ENCODE measurements around the gene MGAT5B. TPM values are rescaled to one million over a fixed set of nuclear protein-coding genes. Genes with fewer than 3 reads are reported as not detected.

Gene MGAT5B
- total and polyA plus RNA-seq, 4 donors, result 0.28 to 0.67 (median 0.46) TPM

DNA sequence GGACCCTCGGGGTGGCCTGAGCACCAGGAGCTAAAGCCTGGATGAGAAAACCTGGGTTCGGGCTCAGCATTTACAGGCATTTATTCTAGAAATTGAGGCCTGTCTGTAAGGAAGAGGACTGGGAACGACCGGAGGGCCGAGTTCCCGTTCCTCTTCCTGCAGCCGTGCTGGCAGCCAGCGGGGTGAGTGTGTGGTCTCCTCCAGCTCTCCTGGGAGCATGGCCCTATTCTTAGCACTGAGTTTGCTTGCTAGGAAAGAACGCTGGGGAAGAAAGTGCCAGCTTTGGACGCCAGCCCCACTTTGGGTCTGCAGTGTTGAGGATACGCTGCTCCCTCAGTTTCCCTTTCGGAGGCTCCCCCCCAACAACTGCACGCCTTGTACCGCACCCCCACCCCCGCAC lies 49.6 kb downstream of the MGAT5B start:
- TF ChIP-seq, protein P1, sequence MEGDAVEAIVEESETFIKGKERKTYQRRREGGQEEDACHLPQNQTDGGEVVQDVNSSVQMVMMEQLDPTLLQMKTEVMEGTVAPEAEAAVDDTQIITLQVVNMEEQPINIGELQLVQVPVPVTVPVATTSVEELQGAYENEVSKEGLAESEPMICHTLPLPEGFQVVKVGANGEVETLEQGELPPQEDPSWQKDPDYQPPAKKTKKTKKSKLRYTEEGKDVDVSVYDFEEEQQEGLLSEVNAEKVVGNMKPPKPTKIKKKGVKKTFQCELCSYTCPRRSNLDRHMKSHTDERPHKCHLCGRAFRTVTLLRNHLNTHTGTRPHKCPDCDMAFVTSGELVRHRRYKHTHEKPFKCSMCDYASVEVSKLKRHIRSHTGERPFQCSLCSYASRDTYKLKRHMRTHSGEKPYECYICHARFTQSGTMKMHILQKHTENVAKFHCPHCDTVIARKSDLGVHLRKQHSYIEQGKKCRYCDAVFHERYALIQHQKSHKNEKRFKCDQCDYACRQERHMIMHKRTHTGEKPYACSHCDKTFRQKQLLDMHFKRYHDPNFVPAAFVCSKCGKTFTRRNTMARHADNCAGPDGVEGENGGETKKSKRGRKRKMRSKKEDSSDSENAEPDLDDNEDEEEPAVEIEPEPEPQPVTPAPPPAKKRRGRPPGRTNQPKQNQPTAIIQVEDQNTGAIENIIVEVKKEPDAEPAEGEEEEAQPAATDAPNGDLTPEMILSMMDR (IDR thresholded peaks at IDR 0.05; ENCODE audit: control extremely low read depth, extremely low read depth), result no peak
- H3K36me3 ChIP-seq (ENCODE audit: control insufficient read depth in 4 of 4, insufficient read depth in 4 of 4, low read length in 4 of 4), result no peaks in the 10 kb centered on the region

DNA sequence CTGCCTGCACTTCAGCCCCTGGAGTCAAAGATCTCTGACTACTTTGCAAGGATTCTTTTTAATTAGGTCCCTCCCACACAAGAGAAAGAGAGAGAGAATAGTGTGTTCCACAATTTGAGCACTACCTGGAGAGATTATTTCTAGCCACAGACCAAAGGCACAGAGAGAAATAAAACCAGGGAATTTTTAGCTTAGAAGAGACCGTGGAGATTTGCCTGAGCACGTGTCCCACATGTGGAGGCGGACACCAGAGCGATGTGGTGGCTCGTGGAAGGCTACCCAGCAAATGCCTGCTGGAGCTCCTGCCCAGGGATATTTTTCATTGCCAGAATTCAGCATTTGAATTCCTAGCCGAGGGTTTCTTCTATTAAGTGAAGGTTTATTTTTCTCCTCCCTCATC lies 50.6 kb downstream of the MGAT5B start:
- Histone ChIP-seq H3K27me3 (ENCODE audit: control insufficient read depth in 3 of 3, insufficient read depth in 3 of 3, low read length in 2 of 3) (peaks cover 0 to 12% (median 0%) of the 10 kb centered on the region in 3 donors), H3K4me1 (ENCODE audit: control insufficient read depth in 5 of 5, insufficient read depth in 5 of 5, low read length in 5 of 5) (peaks cover 0 to 1% (median 0%) of the 10 kb centered on the region in 5 donors), H3K27ac (ENCODE audit: low read depth in 1 of 2, low read length in 1 of 2) (no peak overlapping the region), H3K9ac (ENCODE audit: insufficient read depth in 1 of 2, low read length in 2 of 2) (no peak overlapping the region), H3K4me3 (no peak overlapping the region), H3K9me3 (ENCODE audit: control insufficient read depth in 4 of 4, insufficient read depth in 3 of 4, low read length in 3 of 4) (no peaks in the 10 kb centered on the region), H3K36me3 (ENCODE audit: control insufficient read depth in 4 of 4, insufficient read depth in 4 of 4, low read length in 4 of 4) (no peaks in the 10 kb centered on the region)
- TF ChIP-seq, protein P1 (IDR thresholded peaks at IDR 0.05; ENCODE audit: control extremely low read depth, extremely low read depth), result no peak
- ATAC-seq (ENCODE audit: insufficient read depth, low FRiP score) (no peak), DNase-seq (no peak)
- WGBS, 2 donors, result 84 to 85% methylated on average over 6 of the region's 6 CpGs

More for the DNA sequence above, 49.6 kb downstream of the MGAT5B start:
- ATAC-seq (ENCODE audit: insufficient read depth, low FRiP score) (no peak), DNase-seq (no peak)
- WGBS, 2 donors, result 52 to 70% methylated on average over 15 of the region's 15 CpGs
- Histone ChIP-seq H3K4me3 (no peak overlapping the region), H3K27ac (ENCODE audit: low read depth in 1 of 2, low read length in 1 of 2) (no peak overlapping the region), H3K4me1 (ENCODE audit: control insufficient read depth in 5 of 5, insufficient read depth in 5 of 5, low read length in 5 of 5) (peaks cover 0 to 1% (median 0%) of the 10 kb centered on the region in 5 donors), H3K9me3 (ENCODE audit: control insufficient read depth in 4 of 4, insufficient read depth in 3 of 4, low read length in 3 of 4) (no peaks in the 10 kb centered on the region), H3K9ac (ENCODE audit: insufficient read depth in 1 of 2, low read length in 2 of 2) (no peak overlapping the region), H3K27me3 (ENCODE audit: control insufficient read depth in 3 of 3, insufficient read depth in 3 of 3, low read length in 2 of 3) (peaks cover 0 to 9% (median 0%) of the 10 kb centered on the region in 3 donors)

DNA sequence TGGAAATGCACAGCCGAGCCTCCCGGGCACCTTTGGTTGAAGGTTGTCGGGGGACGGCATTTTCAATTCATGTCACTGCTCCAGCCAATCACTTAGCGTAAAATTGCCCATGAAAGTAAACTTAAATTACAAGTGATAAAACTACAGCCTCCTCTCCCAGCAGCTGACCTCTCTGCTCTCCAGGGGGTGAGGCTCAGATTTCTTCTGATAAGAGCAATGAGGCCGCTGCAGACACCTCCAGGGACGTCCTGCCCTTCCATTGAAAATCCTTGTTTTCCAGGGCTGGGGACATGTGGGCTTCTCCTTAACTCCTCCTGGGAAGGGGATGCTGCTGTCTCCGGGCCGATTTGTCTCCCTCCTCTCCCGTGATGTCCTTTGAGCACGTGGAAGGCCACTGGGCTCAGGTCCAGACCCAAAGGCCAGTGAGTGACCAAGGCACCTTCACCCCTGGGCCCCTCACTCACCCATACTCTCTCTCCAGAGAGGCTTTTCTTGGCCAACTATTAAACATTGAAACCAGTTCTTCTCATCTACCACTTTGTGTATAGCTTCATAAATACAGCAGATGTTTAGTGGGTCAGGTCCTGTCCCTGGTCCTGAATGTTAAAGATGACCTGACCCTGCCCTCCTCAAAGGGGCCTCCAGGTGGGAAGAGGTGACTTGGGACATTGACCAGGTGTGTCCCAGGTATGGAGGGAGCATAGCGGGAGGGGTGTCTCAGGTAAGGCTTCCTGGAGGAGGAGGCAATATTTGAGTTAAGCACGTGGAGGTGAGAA lies 52.3 kb downstream of the MGAT5B start:
- DNase-seq, result no peak
- H3K4me1 ChIP-seq (ENCODE audit: control insufficient read depth in 5 of 5, insufficient read depth in 5 of 5, low read length in 5 of 5), result peaks cover 0 to 4% (median 0%) of the 10 kb centered on the region in 5 donors
- no peaks in the 10 kb centered on the region for H3K9me3 ChIP-seq (ENCODE audit: control insufficient read depth in 4 of 4, insufficient read depth in 3 of 4, low read length in 3 of 4)
- no peak for ATAC-seq (ENCODE audit: insufficient read depth, low FRiP score)
- no peak overlapping the region for H3K4me3 ChIP-seq
- H3K9ac ChIP-seq (ENCODE audit: insufficient read depth in 1 of 2, low read length in 2 of 2), result no peak overlapping the region
- TF ChIP-seq, protein P1 (IDR thresholded peaks at IDR 0.05; ENCODE audit: control extremely low read depth, extremely low read depth), result no peak
- peaks cover 0 to 12% (median 0%) of the 10 kb centered on the region in 3 donors for H3K27me3 ChIP-seq (ENCODE audit: control insufficient read depth in 3 of 3, insufficient read depth in 3 of 3, low read length in 2 of 3)
- no peak overlapping the region for H3K27ac ChIP-seq (ENCODE audit: low read depth in 1 of 2, low read length in 1 of 2)
- WGBS, 2 donors, result 66 to 68% methylated on average over 13 of the region's 13 CpGs
- H3K36me3 ChIP-seq (ENCODE audit: control insufficient read depth in 4 of 4, insufficient read depth in 4 of 4, low read length in 4 of 4), result no peaks in the 10 kb centered on the region
